ENCODE data around the gene E2F4.

Gene E2F4

DNA sequence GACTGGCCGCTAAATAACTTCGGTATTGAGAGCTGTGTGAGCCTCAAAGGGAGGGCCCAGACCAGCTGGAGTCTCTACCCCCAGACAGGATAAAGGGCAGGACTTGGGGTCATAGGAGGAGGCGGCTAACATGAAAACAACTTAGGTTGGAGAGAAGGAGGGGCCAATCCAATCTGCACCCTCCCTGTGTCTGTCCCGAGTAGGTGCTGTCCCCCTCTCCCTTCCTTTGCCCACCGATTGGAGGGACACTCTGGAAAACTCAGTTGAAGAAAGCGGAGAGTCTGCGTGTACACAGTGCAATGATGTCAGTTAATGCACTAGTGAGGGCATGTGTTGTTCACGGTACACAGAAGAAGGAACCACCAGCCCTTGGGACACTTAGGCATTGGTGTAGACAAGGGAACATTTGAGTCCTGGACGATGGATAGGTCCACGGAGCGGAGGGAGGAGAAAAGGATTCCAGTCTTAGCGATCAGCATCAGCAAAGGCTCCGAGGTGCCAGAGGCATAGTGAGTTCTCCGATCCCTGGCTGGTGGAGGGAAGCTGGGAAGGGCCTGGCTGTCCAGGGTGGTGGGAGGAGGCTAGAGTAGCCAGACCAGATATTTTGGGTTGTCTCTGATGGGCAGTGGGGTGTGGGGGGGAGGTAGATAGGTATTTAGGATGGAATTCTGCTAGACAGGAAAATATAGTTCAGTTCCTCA lies 20.9 kb upstream of the E2F4 start:
- in situ Hi-C loops (cut with HindIII; ENCODE audit: low sequenced_read_pairs) = no loop called here

DNA sequence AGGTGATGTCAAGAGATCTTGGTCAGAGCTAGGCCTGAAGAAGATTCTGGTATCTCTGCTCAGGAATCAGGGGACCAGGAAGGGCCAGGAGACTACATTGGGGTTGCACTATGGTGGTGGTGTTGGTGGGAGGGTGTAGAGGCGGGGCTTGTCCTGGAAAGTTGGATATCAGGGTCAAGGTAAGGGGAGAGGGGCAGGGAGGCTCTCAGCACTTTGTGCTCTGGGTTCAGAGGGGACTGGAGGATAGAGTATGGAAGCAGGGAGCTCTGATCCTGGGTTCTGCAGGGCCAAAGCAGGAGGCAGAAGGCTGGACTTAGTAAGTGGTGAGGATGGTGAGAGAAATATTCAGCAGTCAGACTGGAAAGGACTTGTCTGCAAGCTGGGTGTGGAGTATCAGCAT lies 18.6 kb upstream of the E2F4 start:
- in situ Hi-C loops (cut with HindIII; ENCODE audit: low sequenced_read_pairs) = no loop called here

DNA sequence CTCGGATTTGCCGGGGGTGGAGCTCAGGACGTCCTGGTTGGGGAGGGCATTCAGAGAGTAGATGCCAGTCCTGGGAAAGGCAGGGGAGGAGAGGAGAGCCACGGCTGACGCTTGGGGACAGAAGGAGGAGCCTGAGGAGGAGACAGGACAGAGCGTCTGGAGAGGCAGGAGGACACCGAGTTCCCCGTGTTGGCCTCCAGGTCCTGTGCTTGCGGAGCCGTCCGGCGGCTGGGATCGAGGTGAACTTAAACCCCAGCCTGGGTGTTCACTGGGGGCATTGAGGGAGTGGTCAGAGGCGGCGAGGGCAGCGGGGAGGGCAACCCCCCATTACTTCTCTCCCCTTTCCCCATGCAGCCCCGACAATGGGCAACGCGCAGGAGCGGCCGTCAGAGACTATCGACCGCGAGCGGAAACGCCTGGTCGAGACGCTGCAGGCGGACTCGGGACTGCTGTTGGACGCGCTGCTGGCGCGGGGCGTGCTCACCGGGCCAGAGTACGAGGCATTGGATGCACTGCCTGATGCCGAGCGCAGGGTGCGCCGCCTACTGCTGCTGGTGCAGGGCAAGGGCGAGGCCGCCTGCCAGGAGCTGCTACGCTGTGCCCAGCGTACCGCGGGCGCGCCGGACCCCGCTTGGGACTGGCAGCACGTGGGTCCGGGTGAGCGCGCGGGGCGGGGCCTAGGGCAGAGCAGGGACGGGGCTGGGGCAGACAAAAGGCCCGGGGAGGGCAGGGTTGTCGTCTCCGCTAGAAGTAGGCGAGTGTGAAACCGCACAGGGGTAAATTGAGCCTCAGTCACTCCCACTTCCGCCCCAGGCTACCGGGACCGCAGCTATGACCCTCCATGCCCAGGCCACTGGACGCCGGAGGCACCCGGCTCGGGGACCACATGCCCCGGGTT lies 17.9 kb upstream of the E2F4 start:
- in situ Hi-C loops (cut with HindIII; ENCODE audit: low sequenced_read_pairs) = no loop called here

DNA sequence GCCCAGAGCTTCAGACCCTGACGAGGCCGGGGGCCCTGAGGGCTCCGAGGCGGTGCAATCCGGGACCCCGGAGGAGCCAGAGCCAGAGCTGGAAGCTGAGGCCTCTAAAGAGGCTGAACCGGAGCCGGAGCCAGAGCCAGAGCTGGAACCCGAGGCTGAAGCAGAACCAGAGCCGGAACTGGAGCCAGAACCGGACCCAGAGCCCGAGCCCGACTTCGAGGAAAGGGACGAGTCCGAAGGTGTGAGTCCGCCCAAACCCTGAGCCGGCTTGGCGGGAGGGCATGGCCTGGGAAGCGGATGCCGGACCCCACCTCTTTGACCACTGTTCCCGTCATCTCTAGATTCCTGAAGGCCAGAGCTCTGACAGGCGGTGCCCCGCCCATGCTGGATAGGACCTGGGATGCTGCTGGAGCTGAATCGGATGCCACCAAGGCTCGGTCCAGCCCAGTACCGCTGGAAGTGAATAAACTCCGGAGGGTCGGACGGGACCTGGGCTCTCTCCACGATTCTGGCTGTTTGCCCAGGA lies 17.2 kb upstream of the E2F4 start:
- in situ Hi-C loops (cut with HindIII; ENCODE audit: low sequenced_read_pairs) = no loop called here

DNA sequence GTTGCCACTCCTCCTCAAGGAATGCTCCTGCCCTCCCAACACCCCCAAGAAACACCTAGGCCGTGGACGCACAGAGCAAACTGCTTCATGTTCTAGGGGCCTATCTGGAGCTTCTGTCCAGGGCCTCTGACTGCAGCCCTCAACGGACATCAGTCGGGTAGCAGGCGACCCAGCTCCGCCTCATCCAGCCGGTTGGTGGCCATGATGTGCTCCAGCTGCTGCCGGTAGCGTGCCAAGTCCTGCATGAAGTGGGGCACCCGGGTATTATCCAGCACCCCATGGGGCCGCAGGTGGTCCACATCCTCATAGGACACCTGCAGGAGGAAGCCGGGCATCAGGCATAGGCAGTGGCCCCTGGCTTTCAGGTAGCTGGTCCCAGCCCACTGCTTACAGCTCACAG lies 15.3 kb upstream of the E2F4 start:
- in situ Hi-C loops (cut with HindIII; ENCODE audit: low sequenced_read_pairs) = no loop called here

DNA sequence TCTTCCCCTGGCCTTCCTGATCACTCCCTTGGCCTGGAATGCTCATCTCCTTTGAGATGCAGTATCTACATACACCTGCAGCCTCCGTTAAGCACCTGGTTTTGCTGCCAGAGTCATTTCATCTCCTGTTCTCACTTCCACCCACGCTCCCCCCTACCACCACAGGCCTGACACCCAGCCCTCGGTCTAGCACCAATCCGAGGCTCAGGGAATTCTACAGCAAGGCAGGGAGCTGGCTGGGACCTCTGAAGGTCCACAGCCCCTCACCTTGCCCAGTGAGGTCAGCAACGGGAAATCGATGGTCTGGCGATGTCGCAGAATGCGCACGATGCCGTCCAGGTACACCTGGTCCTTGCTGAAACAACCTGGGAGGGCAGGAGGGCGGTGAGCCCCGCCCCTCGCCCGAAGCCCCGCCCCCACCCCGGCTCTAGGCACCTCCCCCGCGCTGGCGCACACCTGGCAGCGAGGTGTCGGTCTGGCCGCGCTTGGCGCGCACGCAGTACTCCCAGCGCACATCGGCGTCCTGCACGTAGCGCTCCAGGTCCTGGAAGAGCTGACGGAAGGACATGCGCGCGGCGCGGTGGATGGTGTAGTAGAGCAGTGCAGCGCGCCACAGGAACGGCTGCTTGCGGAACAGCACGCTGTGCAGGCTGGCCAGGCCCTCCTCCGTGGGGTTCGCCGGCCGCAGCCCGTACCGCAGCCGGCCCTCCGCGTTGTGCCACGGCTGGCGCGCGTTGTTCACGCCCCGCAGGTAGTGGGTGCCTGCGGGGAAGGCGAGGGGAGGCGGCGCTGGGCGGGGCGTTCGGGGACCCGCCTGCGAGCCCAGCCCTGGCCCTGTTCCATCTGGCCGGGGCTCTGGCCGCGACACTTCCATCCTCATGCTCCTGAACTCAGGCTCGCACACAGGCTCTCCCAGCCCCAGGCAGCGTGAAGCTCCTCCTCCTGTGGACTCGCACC lies 13.9 kb upstream of the E2F4 start:
- in situ Hi-C loops (cut with HindIII; ENCODE audit: low sequenced_read_pairs) = no loop called here

DNA sequence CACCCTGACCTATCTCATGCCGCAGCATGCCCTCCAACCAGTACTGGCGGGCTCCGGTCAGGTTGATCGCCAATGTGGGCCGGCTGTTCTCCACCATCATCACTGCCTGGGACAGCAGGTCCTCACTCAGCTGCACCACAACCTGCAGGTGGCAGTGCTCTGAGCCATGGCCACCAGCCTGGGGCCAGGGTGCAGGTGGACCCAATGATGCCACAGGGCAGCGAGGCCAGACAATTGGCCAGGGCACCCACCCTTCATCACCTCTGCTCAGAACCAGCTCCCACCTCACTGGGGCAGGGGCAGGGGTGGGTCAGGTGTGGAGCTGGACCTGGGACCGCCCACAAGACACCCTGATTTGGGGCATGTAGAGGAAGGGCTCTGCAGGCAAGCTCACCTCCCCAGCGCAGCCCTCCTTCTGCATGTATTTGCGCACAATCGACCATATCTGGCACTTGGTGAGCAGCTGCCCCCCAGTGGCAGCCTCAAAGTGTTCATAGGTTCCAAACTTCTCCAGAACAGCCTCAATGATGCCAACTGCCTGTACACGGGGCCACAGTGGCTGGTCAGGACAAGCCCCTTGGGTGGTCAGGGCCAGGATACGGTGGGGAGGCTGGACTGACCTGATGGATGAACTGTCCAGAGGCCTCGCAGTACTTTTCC lies 12.4 kb upstream of the E2F4 start:
- in situ Hi-C loops (cut with HindIII; ENCODE audit: low sequenced_read_pairs) = no loop called here

DNA sequence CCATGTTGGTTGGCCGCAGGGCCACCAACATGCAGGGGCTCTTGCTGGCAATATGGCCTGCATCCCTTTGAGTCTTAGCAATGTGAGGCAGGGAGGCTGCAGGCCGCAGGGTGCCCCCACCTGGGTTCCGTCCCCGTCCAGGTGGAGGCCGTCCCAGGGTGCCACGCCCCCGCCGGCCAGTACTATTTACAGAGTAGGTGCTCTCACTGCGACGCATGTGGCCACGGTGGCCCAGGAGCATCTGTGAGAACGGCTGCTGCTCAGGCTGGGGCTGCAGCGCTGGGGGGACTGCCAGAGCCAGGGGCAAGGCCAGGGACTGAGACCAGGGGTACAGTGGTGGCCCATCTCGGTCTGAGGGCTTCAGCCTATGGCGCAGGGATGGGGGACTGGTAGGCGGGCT lies 11.8 kb upstream of the E2F4 start:
- in situ Hi-C loops (cut with HindIII; ENCODE audit: low sequenced_read_pairs) = no loop called here

DNA sequence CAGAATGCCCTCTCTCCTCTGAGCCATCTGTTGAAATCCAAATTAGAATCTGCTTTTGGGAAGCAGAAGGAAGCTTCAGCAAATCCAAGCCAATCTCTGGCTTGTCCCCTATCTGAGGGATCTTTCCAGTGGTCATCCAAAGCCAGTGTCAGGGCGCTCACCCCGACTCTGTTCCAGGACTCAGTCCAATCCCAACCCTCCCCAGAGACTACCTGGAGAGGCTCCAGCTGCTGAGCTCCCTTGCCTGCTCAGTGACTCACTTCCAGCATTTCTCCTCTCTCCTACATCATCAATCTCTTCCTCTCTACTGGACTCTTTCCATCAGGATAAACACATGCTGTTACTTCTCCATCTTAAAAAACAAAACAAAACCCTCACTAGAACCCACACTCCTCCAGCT lies 10.6 kb upstream of the E2F4 start:
- in situ Hi-C loops (cut with HindIII; ENCODE audit: low sequenced_read_pairs) = no loop called here

DNA sequence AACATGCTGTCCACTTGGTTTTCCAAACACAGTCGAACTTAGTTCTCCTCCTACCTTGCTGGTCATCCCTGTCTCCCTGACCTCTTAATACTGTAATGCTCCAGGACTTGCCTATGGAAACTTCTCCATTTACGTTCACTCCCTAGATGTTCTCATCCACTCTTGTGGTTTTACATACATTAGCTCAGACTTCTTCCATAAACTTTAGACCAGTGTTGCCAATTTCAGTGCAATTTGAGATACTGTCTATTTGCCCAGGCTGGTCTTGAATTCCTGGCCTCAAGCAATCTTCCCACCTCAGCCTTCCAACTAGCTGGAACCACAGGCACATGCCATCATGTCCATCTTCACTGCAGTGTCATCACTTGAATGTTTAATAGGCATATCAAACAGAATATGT lies 9.7 kb upstream of the E2F4 start:
- in situ Hi-C loops (cut with HindIII; ENCODE audit: low sequenced_read_pairs) = no loop called here

DNA sequence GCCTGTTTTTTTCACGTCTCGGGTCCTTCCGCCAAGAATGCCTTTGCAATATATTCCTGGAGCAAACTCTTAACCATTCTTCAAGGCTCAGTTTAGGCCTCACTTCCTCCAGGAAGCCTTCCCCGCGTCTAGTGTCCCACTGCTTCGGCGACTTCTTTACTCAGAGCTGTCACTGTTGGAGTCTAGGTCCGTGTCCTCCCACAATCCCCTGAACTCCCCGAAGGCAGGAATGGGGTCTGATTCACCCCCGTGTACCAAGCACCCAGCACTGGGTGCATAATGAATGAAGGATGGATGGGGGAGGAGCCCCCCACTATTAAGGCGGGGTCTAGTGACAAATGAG lies 8.7 kb upstream of the E2F4 start:
- in situ Hi-C loops (cut with HindIII; ENCODE audit: low sequenced_read_pairs) = no loop called here

DNA sequence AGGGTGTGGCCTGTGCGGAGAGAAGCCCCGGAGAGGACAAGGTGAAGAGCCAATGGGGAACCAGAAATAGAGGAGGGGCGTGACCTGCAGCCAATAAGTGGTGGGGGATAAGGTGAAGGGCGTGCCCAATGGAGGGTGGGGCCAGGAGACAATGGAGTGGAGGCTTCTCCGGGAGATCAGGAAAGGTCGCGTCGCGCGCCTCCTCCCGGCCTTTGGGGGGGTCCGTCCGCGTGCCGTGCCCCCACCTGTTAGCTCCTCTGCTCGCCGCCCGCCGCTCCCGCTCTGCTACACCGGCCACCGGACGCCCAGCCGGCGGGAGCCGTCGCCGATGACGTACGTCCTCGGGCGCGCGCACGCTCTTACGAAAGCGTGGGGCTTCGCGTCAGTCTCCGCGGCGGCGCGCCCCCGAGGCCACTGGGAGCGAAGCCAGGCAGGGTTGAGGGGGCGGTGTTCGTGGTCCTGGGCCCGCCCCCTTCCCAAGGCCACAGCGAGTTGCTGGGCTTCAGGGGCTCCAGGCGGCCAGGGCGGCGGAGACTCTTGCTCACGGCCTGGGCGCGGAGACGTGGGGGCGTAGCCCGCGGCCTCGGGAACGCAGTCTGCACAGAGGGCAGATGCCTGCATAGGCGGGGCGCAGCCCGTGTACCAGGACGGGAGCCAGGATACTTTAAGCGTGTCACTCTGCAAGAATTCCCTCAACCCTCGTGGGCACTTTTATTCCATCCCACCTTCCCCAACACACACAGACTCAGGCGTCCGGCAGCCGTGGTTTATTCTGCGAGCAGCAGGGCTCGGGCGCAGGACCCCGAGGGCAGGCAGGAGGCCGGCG lies 8.1 kb upstream of the E2F4 start, which contains the start of gene MATCAP1:
TSS of gene MATCAP1 (minus strand) at position 337 of the 826 bp plus-strand sequence. CDS start 3,353 bp downstream, outside the sequence.
- in situ Hi-C loops (cut with HindIII; ENCODE audit: low sequenced_read_pairs) = no loop called here

DNA sequence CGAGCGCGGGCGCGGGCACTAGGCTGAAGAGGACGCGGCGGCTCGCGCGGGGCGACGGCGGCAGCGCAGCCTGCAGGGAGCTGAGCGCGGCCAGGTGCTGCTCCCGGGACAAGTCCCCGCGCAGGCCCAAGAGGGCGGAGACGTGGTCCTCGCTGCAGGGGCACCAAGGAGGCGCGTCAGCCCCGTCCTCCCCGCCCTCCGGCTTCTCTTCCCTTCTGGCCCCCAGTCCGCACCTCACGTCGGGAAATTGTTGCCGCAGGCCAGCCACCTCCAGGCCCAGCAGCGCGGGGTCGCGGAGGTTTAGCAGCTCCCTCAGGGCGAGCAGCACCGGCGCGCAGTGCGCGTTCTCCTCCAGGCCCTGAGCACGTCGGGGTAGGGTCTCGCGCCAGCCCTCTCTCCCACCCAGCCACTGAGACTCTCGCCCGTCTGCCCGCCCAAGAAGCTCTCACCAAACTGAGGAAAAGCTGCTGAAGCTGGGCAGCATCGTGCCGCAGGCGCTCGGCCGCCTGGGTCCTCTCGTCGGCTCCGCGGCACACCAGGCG lies 7.4 kb upstream of the E2F4 start:
- in situ Hi-C loops (cut with HindIII; ENCODE audit: low sequenced_read_pairs) = no loop called here

DNA sequence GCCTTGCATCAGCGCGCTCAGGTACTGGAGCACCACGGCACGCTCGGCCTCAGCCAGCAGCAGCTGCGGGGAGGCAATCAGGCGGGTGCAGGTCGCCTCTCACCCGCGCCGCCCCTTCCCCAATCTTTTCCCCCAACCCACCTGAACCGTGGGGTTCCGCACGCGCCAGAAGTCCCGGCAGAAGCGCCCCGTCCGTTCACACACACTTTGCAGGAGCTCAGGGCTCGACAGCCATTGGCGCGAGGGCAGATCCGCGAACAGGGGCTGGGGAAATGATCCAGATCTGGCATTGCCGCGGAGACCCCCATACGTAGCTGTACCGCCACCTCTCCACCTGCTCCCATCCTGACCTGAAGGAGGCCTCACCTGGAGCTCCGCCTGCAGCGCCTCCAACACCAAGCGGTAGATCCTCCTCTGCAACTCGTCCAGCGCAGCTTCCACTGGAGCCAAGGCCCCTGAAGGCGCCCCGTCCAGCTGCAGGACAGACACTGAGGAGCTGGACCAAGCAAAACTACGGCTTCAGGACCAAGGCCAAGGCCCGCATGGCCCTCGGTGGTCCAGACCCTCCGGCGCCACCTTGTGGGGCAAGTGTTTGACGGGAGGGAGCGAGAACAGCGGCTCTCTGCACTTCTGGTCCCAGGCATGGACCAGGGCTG lies 6.8 kb upstream of the E2F4 start:
- in situ Hi-C loops (cut with HindIII; ENCODE audit: low sequenced_read_pairs) = no loop called here

DNA sequence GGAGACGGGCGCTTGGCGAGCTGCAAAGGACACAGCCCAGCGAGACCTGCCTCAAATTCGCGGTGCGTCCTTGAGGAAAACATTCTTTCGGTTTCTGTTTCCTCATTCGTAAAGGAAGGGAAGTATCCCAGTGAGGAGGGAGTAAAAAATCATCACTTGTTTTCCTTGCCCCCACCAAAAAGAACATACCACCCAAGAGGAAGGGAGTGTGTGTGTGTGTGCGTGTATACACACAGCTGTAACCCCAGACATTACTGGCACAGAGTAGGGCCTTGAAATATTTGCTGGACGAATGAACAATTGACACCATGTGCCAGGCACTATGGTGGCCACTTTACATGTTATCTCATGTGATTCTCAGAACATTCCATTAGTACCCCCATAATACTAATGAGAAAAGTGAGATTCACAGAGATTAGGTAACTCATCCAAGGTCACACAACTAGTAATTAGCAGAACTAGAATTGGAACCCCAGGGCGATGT lies 6.3 kb upstream of the E2F4 start:
- in situ Hi-C loops (cut with HindIII; ENCODE audit: low sequenced_read_pairs) = no loop called here

DNA sequence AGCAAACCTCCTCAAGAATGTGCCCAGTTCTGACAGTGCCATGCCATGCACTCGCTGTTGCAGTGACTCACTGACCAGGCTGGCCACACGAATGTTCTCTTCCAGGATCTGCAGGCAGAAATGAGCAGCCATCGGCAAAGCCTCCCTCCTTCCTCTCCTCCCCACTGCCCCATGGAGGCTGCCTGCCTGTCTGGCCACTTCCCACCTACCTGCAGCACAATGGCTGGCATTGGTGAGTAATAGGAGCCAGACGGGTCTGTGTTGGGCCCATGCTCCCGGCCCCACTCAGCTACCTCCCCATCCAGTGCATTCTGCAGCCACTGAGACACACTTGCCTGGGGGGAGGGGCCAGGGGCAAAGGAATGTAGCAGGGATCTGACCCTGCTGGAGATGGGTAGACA lies 5.4 kb upstream of the E2F4 start:
- in situ Hi-C loops (cut with HindIII; ENCODE audit: low sequenced_read_pairs) = no loop called here

DNA sequence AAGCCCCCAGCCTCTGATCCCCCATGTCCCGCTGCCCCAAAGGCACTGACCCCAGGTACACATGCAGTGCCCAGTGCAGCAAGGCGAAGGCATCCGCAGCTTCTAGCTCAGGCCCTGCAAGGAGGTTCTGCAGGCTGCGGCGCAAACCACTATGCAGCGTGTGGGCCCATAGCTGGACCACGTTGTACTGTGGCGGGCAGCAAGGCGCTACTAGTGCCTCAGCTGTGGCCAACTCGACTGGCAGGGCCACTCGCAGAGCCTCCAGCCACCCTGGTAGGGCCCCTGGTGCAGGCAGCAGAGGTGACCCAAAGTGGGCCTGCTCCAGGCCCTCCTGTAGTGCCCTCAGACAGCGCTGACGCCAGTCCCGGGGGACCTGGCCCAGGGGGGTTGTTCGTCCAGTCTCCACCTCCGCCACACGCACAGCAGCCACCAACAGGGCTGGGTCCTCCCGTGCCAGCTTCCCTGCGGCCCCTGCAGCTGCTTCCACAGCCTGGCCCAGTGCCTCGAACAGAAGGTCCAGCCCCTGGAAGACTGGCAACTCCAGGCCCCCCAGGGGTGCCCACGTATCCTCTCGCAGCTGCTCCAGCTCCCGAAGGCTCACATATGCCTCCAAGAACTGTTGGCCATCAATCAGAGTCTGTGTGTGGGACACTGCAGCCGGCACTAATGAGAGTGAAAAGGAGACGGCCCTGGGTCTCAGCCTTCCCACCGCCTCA lies 4.6 kb upstream of the E2F4 start:
- in situ Hi-C loops (cut with HindIII; ENCODE audit: low sequenced_read_pairs) = no loop called here

DNA sequence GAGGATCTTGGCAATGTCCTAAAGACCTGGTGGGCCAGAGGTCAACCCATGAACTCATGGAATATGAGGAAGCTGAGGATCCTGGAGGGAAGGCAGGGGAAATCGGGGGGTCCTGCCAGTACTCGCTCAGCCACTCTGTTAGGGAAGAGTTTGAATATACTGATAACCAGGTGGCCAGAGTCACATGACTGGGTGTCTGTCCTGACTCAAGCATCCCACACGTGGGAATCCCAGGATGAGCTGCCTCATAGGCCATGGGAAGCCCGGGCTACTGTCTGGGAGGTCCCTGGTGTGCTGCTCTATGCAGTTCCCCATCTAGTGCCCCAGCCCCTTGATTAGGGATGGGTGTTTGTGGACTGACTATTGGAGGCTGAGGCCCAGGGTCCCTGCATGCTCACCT lies 3.6 kb upstream of the E2F4 start:
- in situ Hi-C loops (cut with HindIII; ENCODE audit: low sequenced_read_pairs) = no loop called here
